ENCODE measurements around the gene PSMB11.
A peak's percentile ranks its signal among the peaks of the same experiment; 100 is the strongest.

PSMB11 gene

GRCh38 chr14:23057757-23058653 is 16.0 kb downstream of the PSMB11 start:
- no peaks in the 10 kb centered on the region for H3K9me3 ChIP-seq (replicated peaks in 1 of 11)

GRCh38 chr14:23058654-23059504 is 16.9 kb downstream of the PSMB11 start:
- Histone ChIP-seq H3K9ac (peak overlapping the region in 1 of 11 experiments; percentile 26; a peak in 2 of 22 replicates), H3K9me3 (replicated peaks in 1 of 11) (no peaks in the 10 kb centered on the region), H3K4me1 (peaks cover 14 to 66% (median 45%) of the 10 kb centered on the region in 10 experiments; a peak in 19 of 20 replicates), H3K4me3 (no peak overlapping the region), H4K20me1 (peaks cover 46 to 85% (median 57%) of the 10 kb centered on the region in 11 experiments; a peak in 21 of 22 replicates), H3K27me3 (peaks cover 3 to 11% (median 8%) of the 10 kb centered on the region in 11 experiments; a peak in 15 of 22 replicates), H3K27ac (no peak overlapping the region), H3K4me2 (peak overlapping the region in 8 of 11 experiments; percentile 32 to 100 (median 96); a peak in 9 of 22 replicates), H3K36me3 (peaks cover 48 to 58% (median 53%) of the 10 kb centered on the region in 11 experiments)
- TF ChIP-seq Cebpa-rat (IDR thresholded peaks at IDR 0.05), result no peak

More at GRCh38 chr14:23057757-23058653, 16.0 kb downstream of the PSMB11 start:
- no peak for TF ChIP-seq Cebpa-rat (IDR thresholded peaks at IDR 0.05)
- H3K9ac ChIP-seq, result peak overlapping the region; percentile 64 to 82 (median 75)
- peaks cover 14 to 66% (median 45%) of the 10 kb centered on the region in 10 experiments; a peak in 19 of 20 replicates for H3K4me1 ChIP-seq
- H3K27ac ChIP-seq, result peak overlapping the region in 9 of 11 experiments; percentile 11 to 66 (median 59); a peak in 17 of 22 replicates
- peak overlapping the region; percentile 65 to 78 (median 72) for H3K4me3 ChIP-seq
- peaks cover 40 to 49% (median 44%) of the 10 kb centered on the region in 11 experiments for H3K36me3 ChIP-seq
- H3K4me2 ChIP-seq, result peak overlapping the region; percentile 93 to 100 (median 99)
- H4K20me1 ChIP-seq, result peaks cover 38 to 77% (median 49%) of the 10 kb centered on the region in 11 experiments; a peak in 21 of 22 replicates
- peaks cover 3 to 11% (median 8%) of the 10 kb centered on the region in 11 experiments; a peak in 15 of 22 replicates for H3K27me3 ChIP-seq

DNA sequence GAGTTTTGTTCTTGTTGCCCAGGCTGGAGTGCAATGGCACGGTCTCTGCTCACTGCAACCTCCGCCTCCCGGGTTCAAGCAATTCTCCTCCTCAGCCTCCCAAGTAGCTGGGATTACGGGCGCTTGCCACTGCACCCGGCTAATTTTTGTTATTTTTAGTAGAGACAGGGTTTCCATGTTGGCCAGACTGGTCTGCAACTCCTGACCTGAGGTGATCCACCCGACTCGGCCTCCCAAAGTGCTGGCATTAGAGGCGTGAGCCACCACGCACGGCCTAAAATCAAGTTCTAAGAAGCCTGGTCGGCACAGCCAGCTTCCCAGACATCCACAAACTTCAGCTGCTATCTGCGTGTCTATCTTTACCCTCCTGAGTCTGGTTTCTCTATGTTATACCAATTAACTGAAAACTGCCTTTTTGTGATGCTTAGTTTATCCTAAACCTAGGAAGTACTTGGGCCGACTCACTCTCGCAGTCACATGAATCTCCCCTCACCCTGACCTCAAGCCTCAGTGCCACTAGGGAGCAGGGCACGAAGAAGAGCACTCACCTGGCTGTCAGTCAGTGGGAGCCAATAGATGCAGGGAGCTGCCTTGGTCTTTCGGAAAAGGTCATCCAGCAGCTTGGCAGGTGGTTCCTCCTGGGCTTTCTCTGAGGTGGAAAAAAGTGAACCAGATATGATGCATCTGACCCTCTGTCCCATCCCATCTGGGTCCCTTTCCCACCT is 18.7 kb downstream of the PSMB11 start:
- Histone ChIP-seq H3K27ac (no peak overlapping the region), H3K36me3 (peaks cover 67 to 76% (median 71%) of the 10 kb centered on the region in 11 experiments), H3K4me1 (peaks cover 14 to 53% (median 39%) of the 10 kb centered on the region in 10 experiments; a peak in 19 of 20 replicates), H3K9ac (peak overlapping the region in 3 of 11 experiments; percentile 12 to 18 (median 13); a peak in 3 of 22 replicates), H3K27me3 (peaks cover 3 to 11% (median 8%) of the 10 kb centered on the region in 11 experiments; a peak in 15 of 22 replicates), H3K4me2 (peak overlapping the region in 5 of 11 experiments; percentile 2 to 33 (median 20); a peak in 6 of 22 replicates), H3K4me3 (no peak overlapping the region), H3K9me3 (replicated peaks in 1 of 11) (no peaks in the 10 kb centered on the region), H4K20me1 (peaks cover 62 to 100% (median 75%) of the 10 kb centered on the region in 11 experiments; a peak in 21 of 22 replicates)
- TF ChIP-seq Cebpa-rat (IDR thresholded peaks at IDR 0.05), result no peak

DNA sequence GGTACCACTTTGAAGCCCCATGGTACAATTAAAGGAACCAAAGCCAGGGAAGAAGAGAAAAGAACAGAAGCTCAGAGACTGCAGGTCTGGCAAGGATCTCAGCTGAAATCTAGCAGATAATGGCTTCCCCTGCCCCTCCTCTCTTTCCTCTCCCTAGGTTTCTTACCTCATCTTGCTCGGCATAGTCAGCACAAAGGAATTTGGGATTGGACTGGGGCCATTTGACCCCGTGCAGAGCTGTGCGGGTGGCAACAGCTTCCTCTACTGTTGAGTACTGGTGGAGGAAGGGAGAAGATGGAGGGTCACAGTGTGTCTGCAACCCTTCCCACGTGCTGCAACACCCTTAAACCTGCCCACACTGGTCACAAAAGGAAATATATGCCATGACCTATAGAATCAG is 20.0 kb downstream of the PSMB11 start:
- Histone ChIP-seq H3K4me3 (no peak overlapping the region), H3K27ac (no peak overlapping the region), H3K36me3 (peaks cover 80 to 89% (median 84%) of the 10 kb centered on the region in 11 experiments), H3K4me1 (peaks cover 11 to 46% (median 30%) of the 10 kb centered on the region in 10 experiments; a peak in 18 of 20 replicates), H3K27me3 (peaks cover 0 to 6% (median 3%) of the 10 kb centered on the region in 11 experiments; a peak in 13 of 22 replicates), H3K4me2 (no peak overlapping the region), H4K20me1 (peaks cover 71 to 100% (median 88%) of the 10 kb centered on the region in 11 experiments), H3K9me3 (replicated peaks in 1 of 11) (no peaks in the 10 kb centered on the region), H3K9ac (0 out of 22 replicates have a peak overlapping the region, but pooled peaks of 1 of the 11 experiments have one; percentile 14)
- TF ChIP-seq Cebpa-rat (IDR thresholded peaks at IDR 0.05), result no peak

DNA sequence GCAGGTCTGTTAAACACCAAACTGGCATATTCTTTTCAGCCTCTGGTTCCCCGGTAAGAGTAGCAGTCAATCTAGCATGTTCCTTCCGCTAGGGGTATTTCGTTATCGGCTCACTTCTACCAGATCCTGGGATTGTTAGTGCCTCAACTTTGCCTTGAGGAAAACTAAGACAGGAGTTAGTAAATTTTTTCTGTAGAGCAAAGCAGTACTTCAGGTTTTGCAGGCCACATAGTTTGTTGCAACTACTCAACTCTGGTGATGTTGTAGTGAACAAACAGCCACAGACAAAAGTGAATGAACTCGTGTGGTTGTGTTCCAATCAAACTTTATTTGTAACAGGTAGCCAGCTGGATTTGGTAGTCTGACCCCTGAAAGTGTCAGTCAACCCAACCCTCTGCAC is 21.6 kb downstream of the PSMB11 start:
- TF ChIP-seq Cebpa-rat (IDR thresholded peaks at IDR 0.05), result no peak
- Histone ChIP-seq H3K4me2 (no peak overlapping the region), H3K9ac (no peak overlapping the region), H4K20me1 (peaks cover 77 to 100% (median 94%) of the 10 kb centered on the region in 11 experiments), H3K4me3 (no peak overlapping the region), H3K27ac (no peak overlapping the region), H3K36me3 (peaks cover 92 to 100% (median 97%) of the 10 kb centered on the region in 11 experiments), H3K27me3 (no peaks in the 10 kb centered on the region), H3K4me1 (peaks cover 13 to 41% (median 32%) of the 10 kb centered on the region in 10 experiments), H3K9me3 (replicated peaks in 1 of 11) (no peaks in the 10 kb centered on the region)

DNA sequence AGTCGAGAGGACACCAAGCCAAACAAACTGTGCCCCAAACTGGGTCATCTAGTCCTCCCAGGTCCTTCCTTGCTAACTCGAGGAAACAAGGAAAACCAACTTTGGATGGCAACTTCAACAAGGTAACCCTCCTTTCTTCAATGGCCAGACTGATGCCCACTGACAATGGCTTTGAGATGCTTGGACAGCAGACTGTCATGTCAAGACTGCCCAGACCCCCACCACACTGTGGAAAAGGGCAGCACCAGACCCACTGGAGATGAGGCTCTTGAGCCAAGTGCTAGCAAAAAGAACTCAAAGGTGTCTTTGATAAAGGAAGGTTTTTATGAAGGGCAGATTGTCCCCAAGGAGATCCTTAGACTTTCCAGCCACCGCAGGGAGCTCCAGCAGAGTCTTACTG is 24.4 kb downstream of the PSMB11 start:
- peaks cover 66 to 86% (median 76%) of the 10 kb centered on the region in 11 experiments for H4K20me1 ChIP-seq
- peak overlapping the region in 9 of 11 experiments; percentile 3 to 54 (median 27); a peak in 9 of 22 replicates for H3K9ac ChIP-seq
- H3K4me3 ChIP-seq, result no peak overlapping the region
- H3K36me3 ChIP-seq, result peaks cover 71 to 83% (median 75%) of the 10 kb centered on the region in 11 experiments
- TF ChIP-seq Cebpa-rat (IDR thresholded peaks at IDR 0.05), result no peak
- H3K9me3 ChIP-seq (replicated peaks in 1 of 11), result no peaks in the 10 kb centered on the region
- peaks cover 22 to 42% (median 32%) of the 10 kb centered on the region in 10 experiments for H3K4me1 ChIP-seq
- H3K27ac ChIP-seq, result no peak overlapping the region
- no peak overlapping the region for H3K4me2 ChIP-seq
- no peaks in the 10 kb centered on the region for H3K27me3 ChIP-seq

DNA sequence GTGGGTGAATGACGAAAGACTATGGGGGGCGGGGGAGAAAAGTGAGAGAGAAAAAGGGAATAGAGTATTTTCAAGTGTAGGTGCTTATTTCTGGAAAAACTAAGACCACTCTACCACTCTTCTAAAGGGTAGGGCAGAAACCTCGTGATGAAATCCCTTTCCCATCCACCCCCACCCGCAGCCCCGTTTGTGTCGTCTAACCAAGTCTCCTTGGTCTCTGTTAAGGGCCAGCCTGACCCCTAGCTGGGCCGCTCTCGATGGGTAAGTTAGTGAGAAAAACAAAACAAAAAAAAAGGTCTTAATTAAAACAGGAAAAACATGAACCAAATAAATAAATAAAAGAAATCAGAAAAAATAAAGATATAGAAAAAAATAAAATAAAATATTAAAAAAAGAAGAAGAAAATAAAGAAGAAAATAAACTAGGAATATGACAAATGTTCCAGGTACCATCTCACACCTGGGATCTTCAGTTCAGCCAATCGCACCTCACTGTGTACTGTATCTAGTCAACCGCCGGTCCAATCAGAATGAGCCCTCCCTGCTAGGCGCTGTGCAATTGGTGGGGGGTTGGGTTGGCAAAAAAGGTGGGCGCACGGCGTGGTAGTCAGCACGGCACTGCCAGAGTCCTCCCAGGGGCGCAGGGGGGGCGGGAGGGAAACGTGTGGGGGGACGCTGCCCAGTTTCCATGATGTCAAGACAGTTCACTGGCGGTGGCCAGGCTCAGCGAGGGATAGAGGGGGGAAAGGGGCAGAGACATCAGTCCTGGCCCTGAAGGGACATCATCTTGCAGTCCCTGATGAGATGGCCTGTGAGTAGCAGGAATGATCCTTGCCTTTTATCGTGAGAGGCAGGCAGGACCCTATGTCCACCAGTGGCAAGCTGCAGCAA is 25.1 kb downstream of the PSMB11 start:
- no peak overlapping the region for H3K27ac ChIP-seq
- peaks cover 29 to 48% (median 38%) of the 10 kb centered on the region in 10 experiments for H3K4me1 ChIP-seq
- H3K27me3 ChIP-seq, result no peaks in the 10 kb centered on the region
- peak overlapping the region in 3 of 11 experiments; percentile 89 to 95 (median 93); a peak in 4 of 22 replicates for H3K4me2 ChIP-seq
- H3K9me3 ChIP-seq (replicated peaks in 1 of 11), result no peaks in the 10 kb centered on the region
- H3K36me3 ChIP-seq, result peaks cover 67 to 80% (median 73%) of the 10 kb centered on the region in 11 experiments
- TF ChIP-seq Cebpa-rat (IDR thresholded peaks at IDR 0.05), result no peak
- peak overlapping the region in 10 of 11 experiments; percentile 0 to 54 (median 39); a peak in 10 of 22 replicates for H3K9ac ChIP-seq
- no peak overlapping the region for H3K4me3 ChIP-seq
- peaks cover 66 to 82% (median 73%) of the 10 kb centered on the region in 11 experiments for H4K20me1 ChIP-seq
